CD4-positive, alpha-beta T cell treated with Interleukin-17A for 1 hour (primary cell): ENCODE data around the gene SYNE1.
"Not testable (repeated sequence)": the region's sequence is repeated elsewhere in the genome, so short reads cannot be mapped to it uniquely, and the experiment has no call there.

Source experiments
- DNase-seq: peaks from one replicate; pipeline ENCODE4 v3.0.0-alpha.2; 2020

Gene SYNE1

DNA sequence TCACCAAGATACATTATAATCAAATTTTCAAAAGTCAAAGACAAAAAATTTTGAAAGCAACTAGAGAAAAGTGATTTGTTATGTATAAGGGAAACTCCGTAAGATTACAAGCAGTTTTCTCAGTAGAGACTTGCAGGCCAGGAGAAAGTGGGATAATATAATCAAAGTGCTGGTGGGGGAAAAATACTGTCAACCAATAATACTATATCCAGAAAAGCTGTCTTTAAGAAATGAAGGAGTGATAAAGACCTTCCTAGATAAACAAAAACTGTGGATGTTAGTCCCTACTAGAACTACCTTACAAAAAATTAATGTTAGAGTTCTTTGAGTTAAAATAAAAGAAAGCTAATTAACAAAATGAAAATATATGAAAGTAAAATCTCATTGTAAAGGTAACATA is 79.7 kb downstream of the SYNE1 start:
- no peak for DNase-seq

DNA sequence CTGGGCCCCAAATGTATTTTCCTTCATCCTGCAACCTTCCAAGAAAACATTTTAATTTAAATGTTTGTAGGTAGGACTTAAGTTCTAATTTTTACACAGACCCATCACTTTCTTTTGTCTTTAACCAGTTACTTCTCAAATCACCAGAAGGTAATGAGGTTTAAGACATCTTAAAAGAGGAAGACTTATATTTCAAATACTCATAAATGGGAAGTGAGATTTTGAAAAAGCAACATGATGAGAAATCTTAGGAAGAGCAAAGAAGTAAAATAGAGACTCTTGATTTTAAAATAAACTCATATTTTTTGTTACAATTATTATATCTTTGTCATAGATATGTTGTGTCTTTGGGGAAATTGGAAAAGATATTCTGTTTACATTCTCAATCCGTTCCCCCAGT is 82.3 kb downstream of the SYNE1 start:
- no peak for DNase-seq

DNA sequence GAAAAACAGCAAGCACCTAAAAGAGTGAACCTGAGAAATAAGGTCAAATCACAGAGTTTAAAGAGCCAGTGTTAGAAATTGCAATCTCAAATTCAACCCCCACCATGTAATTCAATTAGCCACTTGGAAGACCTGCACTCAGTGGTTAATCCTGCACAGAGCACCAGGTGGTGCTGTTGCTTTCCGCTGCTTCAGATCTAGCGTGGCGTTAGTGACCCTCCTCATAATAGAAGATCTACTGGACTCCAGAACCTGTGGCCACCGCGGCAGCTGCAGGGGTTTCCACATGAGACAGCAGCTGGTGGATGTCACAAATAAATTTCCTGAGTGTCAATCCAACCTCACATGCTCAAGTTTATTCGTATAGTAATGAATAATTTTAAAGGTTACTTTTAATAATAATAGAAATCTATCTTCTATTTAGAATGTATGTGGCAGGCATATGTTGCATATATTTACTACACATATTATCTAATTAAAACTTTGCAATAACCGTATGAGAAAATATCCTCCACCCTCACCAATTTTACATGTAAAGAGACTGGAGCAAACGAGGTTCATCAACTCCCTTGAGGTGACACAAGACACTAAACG is 84.4 kb downstream of the SYNE1 start:
- peak; percentile 48 for DNase-seq

DNA sequence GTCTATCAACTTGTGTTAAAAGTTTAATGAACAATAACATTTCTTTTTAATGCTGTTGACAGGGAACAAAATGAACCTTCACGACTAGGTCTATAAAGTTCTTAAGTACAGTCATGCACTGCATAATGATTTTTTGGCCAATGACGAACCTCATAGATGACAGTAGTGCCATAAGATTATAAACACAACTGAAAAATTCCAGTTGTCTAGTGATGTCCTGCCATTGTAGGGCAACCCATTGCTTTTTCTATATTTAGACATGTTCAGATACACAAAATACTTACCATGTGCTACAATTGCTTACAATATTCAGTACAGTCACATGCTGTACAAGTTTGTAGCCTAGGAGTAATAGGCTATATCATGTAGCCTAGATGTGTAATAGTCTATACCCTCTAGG is 93.6 kb downstream of the SYNE1 start:
- no peak for DNase-seq

DNA sequence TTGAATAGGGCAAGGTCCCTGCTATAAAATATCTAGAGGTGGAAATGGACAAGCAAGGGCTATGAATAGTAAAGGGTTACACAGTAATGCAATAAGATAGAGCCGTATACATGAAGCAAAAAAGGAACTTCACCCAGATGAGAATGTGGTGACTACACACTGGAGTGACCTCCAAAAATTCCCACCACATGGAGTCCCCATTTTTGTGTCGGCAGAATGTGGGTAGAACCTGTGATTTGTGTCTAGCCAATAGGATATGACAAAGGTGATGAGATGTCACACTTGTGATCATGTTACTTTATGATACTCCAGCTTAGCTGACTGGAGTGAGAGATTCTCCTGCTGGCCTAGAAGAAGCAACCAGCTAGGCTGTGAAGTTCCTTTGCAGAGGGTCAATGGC is 96.8 kb downstream of the SYNE1 start:
- DNase-seq = no peak

DNA sequence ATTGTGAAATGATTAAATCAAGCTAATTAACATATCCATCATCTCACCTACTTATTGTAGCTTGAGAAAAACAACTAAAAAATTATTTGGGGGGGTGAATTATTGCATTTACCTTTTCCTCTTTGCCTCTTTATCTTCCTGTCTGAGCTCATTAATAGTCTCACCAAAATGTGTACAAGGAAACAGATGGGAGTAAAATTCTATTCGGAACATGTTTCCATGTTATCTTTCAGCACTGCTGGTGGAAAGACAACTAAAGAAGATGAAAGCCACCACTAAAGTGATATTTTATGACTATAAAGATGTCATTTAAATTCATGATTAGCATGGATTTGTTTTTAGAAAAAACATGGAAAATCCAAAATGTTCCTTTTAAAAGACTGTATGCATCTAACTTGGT is 102.6 kb downstream of the SYNE1 start:
- DNase-seq = no peak

DNA sequence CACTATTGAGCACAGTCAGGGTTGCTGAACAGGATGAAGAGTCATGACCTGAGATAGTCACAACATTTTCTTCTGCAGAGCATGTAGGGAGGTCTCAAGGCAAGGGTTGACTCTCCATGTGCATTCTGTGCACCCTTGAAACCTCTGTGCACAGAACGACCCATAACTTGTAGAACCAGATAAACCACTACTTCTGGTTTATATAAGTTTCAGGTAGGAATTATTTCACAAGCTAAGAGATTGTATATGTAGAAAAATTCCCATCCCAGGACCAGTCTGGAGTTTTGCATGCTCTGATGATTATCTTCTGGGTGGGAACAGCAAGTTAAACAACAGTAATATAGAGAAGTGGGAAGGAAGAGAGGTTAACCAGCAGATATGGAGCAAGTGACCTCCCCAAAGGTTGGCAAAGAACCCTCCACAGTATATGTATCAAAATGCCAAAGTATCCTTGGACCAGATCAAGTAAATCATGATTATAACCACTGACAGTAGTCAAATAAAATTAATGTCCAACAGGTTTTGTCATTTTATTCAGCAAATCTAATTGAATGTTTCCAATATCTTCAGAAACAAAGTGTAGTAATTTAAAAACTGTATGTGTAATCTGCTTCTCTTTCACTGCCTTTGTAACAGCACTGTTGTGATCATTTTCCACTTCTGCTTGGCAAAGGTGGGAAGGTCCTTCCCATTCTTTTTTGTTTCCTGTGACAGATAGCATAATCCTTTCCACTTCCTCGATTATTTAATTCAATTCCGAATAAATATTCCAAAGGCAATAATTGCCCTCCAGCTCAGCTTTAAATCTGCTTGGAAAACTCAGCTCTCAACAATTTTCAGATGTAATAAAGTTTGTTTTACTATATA is 104.4 kb downstream of the SYNE1 start:
- DNase-seq = no peak

DNA sequence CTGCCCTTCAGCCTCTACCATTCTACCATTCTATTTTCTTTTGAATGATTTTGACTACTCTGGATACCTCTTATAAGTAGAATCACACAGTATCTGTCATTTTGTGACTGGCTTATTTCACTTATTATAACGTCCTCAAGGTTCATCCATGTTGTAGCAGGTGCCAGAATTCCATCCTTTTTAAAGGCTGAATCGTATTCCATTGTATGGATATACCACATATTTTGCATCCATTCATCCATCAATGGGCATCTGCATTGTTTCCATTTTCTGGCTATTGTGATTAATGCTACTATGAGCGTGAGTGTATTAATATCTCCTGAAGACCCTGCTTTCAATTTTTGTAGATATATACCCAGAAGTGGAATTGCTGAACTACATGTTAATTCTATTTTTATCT is 105.5 kb downstream of the SYNE1 start:
- no peak for DNase-seq

DNA sequence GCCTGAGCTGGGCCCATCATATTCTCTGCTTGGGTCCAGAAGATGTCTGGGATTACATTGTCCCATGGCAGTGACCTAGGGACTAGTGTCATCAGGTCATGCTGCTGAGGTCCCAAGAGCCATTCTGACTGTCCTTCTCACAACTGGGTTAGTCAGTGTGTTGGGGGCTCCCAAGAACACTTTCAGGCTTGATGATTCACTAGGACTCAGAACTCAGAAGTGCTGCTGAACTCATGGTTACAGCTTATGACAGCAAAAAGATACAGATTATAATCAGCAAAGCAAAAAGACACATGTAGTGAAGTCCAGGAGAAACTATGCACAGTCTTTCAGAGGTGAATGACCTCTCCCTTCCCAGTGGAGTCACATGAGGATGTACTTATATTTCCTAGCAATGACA is 107.8 kb downstream of the SYNE1 start:
- no peak for DNase-seq

DNA sequence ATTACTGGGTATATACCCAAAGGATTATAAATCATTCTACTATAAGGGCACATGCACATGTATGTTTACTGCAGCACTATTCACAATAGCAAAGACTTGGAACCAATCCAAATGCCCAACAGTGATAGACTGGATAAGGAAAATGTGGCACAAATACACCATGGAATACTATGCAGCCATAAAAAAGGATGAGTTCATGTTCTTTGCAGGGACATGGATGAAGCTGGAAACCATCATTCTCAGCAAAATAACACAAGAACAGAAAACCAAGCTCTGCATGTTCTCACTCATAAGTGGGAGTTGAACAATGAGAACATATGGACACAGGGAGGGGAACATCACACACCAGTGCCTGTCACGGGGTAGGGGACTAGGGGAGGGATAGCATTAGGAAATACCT is 123.0 kb downstream of the SYNE1 start:
- not testable (repeated sequence) for DNase-seq

DNA sequence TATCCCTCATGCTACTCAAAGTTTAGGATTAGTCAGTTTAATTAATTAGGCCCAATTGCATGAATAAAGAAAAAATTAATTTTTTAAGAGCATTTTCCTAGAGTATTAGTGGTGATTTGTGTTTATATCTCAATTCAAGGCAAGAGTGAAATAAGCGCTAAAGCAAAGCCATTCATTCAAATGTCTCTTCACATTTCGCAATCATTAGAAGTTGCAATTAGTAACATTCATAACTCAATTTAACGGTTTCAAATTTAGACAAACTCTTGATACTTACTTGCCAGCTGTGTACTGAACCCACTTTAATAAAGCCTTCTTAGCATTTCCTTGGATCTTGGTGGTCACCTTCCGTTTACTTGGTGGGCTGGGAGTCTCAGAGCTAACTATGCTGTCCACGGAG is 127.2 kb downstream of the SYNE1 start:
- DNase-seq = no peak

DNA sequence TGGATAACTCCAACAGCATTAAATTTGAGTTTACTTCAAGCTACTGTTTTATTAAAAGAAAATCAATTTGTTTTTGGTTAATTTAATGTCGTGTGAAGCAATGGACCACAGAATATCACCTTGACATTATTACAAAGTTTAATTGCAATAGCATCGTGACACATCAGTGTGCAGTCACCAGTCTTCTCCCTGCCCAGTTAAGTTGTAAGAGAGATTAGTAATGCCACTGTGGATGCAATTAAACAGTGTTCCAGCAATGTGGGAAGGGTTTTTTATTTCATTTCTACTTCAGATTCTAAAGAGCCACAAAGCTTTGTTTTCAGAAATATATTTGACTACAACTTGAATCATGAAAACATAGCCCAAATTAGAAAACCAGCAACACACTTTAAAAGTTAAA is 128.7 kb downstream of the SYNE1 start:
- no peak for DNase-seq

DNA sequence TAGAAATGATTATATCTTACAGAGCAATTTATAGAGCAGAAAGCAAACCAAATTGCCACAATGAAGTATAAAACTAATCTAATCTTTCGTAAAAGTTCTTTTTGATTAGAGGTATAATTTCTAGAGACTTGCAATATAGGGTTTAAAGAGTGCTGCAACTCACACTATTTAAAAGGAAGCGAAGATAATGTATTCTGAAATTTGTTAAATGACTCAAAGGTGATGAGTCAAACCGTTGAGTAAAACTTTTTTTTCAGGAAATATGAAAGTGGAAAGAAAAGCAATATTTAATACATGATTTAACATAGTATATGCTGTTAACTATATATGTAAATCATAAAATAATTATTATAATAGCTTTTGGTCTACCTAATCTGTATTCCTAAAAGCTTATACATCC is 133.6 kb downstream of the SYNE1 start:
- no peak for DNase-seq

DNA sequence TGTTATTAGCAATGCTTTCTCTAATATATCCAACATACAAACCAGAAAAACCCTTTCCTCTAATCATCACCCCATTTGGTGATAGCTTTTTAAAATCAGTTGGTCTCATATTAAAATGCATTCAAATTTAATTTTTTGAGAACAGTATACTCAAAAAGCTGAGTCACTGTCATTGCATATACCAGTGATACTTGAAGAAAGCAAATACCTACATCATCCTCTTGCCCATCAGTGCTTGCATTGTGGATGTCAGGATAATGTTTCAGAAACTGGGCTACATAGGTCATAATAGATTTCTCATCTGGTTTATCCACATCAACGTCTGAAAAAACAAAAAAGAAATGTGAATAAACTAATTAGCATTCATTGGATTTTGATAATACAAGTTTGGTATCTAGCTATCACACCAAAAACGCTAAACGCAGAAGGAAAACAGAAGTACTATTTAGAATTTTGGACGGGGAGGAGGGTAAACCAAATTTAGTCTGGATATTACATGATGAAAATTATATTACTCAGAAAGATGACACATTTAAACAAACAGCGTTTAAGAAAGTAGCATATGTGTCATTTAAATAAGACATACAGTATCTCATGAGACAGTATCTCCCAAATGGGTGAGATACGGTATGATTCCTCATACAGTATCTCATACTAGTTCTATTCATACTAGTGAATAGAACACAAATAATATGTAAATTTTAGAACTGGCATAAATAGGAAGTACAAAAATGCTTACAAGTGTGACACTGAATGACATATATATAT is 134.6 kb downstream of the SYNE1 start:
- DNase-seq = no peak

DNA sequence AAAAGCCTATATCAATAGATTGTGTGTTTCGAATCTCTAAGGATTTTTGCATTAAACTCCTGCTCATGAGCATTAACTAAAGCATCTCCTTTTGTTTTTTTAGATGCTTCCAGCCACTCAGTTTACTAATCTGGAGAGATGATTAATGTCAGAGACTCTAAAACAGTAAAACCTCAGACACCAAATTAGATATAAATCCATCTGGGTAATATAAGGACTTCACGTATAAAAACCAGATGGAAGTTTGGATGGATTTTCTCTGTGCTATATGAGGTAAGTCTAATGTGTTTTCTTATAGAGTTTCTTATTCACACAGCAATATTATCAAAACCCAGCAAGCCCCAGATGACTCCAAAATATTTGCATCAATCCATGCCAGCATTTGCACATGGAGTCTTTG is 137.2 kb downstream of the SYNE1 start:
- no peak for DNase-seq

DNA sequence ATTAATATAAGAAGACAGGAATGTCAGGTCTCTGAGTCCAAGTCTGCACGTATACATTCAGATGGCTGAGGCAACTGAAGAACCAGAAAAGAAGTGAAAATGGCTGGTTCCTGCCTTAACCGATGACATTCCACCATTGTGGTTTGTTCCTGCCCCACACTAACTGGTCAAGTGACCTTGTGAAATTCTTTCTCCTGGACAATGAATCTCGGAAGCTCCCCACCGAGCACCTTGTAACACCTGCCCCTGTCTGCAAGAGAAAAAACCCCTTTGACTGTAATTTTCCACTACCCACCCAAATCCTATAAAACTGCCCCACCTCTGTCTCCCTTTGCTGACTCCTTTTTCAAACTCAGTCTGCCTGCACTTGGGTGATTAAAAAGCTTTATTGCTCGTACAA is 140.4 kb downstream of the SYNE1 start:
- no peak for DNase-seq

DNA sequence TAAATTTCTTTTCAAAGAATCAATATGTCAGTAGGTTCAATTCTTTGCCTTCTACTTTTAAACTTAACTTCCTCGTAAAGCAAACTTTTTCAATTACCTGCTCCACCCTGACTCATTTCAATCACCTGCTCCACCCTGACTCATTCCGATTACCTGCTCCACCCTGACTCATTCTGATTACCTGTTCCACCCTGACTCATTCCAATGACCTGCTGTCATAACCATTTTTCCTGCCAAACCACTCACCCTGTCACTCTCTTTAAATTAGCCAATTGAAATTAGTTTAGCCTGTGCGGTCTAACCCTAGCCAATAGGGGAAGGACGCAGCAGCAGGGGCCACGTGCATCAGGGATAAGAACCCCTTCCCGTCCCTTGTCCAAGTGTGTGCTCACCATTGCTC is 141.7 kb downstream of the SYNE1 start:
- DNase-seq = not testable (repeated sequence)

DNA sequence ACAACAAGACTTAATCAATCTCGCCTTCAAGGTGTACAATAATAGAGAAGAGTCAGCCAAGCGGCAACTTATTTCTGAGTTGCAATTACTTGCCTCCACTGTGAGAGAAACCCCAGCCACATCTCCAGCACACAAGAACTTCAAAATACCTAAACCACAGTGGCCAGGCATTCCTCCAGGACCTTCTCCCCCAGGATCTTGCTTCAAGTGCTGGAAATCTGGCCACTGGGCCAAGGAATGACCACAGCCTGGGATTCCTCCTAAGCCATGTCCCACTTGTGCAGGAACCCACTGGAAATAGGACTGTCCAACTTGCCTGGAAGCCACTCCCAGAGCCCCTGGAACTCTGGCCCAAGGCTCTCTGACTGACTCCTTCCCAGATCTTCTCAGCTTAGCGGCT is 144.9 kb downstream of the SYNE1 start:
- DNase-seq = not testable (repeated sequence)

DNA sequence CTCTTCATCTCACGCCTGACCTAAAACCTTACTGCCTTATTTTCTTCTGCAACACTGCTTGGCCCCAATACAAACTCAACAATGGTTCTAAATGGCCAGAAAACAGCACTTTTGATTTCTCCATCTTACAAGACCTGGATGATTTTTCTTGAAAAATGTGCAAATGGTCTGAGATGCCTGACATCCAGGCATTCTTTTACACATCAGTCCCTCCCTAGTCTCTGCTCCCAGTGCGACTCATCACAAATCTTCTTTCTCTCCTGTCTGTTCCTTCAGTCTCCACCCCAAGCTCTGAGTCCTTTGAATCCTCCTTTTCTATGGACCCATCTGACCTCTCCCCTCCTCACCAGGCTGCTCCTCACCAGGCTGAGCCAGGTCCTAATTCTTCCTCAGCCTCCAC is 145.7 kb downstream of the SYNE1 start:
- not testable (repeated sequence) for DNase-seq

DNA sequence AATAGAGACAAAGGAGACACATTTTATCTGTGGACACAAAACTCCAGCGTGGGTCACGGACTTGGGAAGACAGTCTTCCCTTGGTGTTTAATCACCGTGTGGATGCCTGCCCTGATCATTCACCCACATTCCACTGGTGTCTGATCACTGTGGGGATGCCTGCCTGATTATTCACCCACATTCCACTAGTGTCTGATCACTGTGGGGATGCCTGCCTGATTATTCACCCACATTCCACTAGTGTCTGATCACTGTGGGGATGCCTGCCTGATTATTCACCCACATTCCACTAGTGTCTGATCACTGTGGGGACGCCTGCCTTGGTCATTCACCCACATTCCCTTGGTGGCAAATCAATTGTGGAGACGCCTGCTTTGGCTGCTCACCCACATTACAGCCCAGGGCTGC is 146.2 kb downstream of the SYNE1 start:
- DNase-seq = not testable (repeated sequence)

DNA sequence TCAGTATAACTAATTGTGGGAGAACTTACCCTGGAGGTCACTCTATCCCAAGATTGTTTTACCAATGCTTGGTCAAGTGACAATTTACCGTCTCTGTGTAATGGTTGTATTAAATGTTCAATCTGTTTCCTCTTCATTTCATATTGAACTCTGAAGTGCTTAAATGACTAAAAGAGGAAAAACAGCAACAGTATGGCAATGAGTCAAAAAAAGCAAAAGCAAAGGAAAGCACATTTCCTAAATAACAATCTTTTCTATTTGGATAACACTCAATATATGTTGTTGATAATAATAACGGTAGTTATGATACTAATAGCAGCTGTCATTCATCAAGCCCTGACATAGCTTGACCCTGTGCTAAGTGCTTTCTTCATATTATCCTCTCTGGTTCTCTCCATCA is 152.4 kb downstream of the SYNE1 start:
- no peak for DNase-seq

DNA sequence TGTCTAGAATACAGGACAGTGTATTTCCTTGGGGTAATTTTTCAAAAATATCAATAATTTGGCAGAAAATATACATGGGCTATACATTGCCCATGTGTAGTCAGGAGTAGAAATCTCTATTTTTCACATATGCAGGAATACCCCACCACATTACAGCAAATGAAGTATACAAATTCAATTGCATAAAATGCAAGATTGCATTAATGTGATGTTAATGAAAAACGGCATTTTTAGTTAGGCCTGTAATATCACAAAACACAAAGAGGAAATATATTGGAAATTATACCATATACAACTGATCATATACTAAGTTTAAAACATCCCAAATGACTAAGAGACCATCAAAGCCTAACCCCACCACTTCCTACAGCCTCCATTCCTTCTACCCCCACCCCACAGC is 154.9 kb downstream of the SYNE1 start:
- DNase-seq = no peak

DNA sequence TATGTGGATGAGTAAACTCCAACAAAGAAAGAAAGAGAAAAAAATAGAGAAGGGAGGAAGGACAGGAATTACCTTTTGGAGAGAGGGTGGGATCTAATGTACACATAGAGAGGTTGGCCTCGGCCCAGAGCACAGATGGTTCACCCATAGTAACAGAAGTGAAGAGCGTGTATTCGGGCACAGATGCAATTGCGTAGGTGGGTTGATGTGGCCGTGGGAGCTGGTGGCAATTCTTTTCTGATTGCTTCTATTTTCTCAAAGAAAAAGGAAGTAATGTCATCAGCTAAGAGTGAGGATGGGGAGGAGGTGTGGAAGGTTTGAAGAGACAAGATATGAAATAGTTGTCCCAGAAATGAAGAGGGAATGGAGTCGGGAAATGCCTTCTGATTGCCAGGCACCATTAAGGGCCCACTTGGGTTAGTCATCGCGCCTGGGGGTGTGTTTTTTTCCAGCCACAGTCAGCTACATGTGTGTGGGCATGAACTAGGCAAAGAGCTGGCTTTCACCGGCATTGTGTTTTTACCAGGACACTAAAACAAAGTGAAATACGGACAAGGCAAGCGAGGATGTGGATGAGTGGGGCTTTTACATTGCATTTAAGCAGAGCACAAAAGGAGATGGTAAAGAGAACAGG is 158.7 kb downstream of the SYNE1 start:
- no peak for DNase-seq

DNA sequence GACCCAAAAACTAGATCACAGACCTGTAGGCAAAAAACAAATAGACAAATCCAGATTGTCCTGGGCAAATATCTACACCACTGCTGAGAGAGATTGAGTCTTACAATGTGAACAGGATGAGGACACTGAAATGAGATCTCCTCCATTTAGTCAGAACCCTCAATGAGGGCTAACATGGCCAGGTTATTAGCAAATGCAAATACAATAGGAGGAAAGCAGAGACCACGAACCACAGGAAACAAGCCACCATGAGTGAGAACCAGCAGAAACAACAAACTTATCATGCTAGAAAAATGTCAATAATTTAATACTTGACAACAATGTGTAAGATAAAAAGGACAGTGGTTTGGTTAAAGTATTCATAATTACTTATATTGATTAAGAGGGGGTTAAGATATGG is 162.8 kb downstream of the SYNE1 start:
- no peak for DNase-seq
